ENCODE data around the gene SLC13A2.
"Not testable (repeated sequence)": the region's sequence is repeated elsewhere in the genome, so short reads cannot be mapped to it uniquely, and the experiment has no call there.

The SLC13A2 gene, protein sequence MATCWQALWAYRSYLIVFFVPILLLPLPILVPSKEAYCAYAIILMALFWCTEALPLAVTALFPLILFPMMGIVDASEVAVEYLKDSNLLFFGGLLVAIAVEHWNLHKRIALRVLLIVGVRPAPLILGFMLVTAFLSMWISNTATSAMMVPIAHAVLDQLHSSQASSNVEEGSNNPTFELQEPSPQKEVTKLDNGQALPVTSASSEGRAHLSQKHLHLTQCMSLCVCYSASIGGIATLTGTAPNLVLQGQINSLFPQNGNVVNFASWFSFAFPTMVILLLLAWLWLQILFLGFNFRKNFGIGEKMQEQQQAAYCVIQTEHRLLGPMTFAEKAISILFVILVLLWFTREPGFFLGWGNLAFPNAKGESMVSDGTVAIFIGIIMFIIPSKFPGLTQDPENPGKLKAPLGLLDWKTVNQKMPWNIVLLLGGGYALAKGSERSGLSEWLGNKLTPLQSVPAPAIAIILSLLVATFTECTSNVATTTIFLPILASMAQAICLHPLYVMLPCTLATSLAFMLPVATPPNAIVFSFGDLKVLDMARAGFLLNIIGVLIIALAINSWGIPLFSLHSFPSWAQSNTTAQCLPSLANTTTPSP

DNA sequence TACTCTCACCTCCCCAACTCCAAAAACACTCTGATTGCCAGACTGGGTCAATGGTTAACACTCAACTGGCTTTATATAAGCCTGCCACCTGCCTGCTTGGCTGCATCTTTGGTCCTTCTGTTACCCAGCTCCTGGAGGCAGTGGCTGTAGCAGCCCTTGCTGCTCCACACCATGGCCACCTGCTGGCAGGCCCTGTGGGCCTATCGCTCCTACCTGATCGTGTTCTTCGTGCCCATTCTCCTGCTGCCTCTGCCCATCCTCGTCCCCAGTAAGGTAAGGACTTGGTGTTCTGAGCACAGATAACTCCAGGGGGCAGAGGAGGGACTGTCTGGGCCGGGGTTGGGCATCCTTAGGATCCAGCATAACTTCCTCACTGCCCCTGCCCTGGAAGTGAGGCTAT lies at the start of gene SLC13A2:
SLC13A2 (plus strand) TSS at position 103 of the 400 bp plus-strand sequence; CDS start at position 172, 69 bp downstream.
- DNase-seq (ENCODE audit: low read depth in 2 of 2), result no peak

DNA sequence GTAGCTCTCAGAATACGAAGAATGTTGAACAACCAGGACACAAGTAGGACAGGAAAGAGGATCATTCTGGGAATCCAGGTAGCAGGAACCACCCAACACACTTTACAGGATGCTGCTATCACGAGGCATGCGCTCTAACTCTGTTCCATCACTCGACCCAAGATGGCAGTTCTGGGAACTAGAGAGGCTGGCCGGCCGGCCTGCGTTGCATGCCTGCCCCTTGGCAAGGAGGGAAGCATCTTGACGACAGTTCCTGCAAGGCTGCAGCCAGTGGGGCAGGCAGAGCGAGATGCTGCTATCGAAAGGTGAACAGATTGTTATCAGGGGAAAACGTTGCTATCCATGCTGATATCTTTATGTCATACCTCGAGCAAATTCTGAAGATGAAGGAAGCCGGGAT lies 48.2 kb upstream of the SLC13A2 start:
- no peak for DNase-seq (ENCODE audit: low read depth in 2 of 2)

- DNase-seq (ENCODE audit: low read depth in 2 of 2), result no peak
Observed at GRCh38 chr17:28426081-28426519, 47.3 kb upstream of the SLC13A2 start.

DNA sequence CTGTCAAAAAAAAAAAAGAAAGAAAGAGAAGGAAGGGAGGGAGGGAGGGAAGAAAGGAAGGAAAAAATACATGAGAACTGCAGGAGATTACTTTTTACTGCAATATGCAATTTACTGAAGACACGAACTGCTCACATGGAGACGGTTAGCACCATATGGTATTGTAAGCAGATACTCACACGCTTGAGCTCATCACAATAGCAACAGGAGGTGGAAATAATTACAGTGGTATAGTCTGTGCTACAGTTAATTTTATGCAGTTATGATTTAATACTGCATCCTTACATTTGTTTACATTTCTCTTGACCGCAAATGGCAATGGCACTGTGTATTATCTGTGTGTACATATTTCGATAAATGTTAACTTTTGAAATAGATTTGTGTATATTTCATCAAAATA lies 46.1 kb upstream of the SLC13A2 start:
- no peak for DNase-seq (ENCODE audit: low read depth in 2 of 2)

DNA sequence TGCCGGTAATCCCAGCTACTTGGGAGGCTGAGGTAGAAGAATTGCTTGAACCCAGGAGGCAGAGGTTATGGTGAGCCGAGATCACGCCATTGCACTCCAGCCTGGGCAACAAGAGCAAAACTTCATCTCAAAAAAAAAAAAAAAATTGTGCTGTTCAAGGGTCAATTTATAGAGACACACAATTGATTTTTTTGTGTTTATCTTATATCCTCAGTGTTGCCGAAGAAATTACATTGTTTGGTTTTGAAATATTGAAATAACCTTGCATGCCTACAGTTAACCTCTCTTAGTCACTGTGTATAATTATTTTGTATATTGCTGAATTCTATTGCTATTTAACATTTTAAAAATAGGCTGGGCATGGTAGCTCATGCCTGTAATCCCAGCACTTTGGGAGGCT lies 45.5 kb upstream of the SLC13A2 start:
- not testable (repeated sequence) for DNase-seq (ENCODE audit: low read depth in 2 of 2)

DNA sequence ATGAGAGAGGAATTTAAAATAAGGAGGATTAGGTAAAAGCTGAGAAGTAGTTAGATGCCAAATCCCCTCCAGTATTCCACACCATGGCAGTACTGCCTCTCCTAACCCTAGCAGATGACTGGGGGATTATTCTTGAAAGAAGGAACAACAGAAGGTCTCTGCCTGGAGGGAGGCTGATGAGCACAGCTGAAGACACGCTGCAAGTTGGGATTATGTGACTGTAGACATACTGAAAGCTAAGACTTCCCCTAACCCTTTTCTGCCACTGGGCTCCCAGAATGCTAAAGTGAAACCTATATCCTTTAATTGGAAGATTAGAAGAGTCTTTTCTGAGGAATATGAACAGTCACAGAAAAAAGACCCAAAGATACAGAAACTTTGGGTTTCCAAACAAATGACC lies 39.7 kb upstream of the SLC13A2 start:
- no peak for DNase-seq (ENCODE audit: low read depth in 2 of 2)

DNA sequence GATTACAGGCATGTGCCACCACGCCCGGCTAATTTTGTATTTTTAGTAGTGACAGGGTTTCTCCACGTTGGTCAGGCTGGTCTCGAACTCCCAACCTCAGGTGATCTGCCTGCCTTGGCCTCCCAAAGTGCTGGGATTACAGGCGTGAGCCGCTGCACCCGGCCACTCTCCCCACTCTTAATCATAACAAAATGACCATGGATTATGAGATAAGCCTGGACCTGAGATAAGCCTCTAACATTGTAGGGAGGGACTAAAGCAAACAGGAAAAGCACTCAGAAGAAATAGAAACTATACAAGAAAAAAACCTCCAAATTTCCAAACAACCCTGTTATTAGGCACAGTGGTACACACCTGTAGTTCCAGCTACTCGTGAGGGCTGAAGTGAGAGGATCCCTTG lies 39.1 kb upstream of the SLC13A2 start:
- DNase-seq (ENCODE audit: low read depth in 2 of 2), result not testable (repeated sequence)

- no peak for DNase-seq (ENCODE audit: low read depth in 2 of 2)
Observed at GRCh38 chr17:28443901-28444638, 29.4 kb upstream of the SLC13A2 start.

- DNase-seq (ENCODE audit: low read depth in 2 of 2), result no peak
Observed at GRCh38 chr17:28446716-28447395, 26.6 kb upstream of the SLC13A2 start.

DNA sequence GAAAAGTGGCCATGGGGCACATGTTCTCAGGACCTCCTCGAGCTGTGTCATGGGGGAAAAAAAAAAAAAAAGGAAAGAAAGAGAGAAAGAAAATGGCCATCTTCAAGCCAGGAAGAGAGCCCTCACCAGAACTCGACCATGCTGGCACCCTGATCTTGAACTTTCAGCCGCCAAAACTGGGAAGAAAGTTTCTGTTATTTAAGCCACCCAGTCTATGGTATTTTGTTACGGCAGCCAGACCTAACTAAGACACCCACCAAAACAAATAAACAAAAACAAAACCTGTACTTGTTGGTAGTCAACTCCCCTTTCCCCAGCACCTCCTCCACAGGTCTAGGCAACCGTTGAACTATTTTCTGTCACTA lies 26.1 kb upstream of the SLC13A2 start:
- no peak for DNase-seq (ENCODE audit: low read depth in 2 of 2)

GRCh38 chr17:28449859-28450258 lies 23.6 kb upstream of the SLC13A2 start:
- DNase-seq (ENCODE audit: low read depth in 2 of 2), result no peak

GRCh38 chr17:28457890-28458289 lies 15.6 kb upstream of the SLC13A2 start:
- no peak for DNase-seq (ENCODE audit: low read depth in 2 of 2)

DNA sequence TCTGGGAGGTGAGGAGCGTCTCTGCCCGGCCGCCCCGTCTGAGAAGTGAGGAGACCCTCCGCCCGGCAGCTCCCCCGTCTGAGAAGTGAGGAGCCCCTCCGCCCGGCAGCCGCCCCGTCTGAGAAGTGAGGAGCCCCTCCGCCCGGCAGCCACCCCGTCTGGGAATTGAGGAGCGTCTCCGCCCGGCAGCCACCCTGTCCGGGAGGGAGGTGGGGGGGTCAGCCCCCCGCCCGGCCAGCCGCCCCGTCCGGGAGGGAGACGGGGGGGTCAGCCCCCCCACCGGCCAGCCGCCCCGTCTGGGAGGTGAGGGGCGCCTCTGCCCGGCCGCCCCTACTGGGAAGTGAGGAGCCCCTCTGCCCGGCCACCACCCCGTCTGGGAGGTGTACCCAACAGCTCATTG lies 14.6 kb upstream of the SLC13A2 start:
- not testable (repeated sequence) for DNase-seq (ENCODE audit: low read depth in 2 of 2)

DNA sequence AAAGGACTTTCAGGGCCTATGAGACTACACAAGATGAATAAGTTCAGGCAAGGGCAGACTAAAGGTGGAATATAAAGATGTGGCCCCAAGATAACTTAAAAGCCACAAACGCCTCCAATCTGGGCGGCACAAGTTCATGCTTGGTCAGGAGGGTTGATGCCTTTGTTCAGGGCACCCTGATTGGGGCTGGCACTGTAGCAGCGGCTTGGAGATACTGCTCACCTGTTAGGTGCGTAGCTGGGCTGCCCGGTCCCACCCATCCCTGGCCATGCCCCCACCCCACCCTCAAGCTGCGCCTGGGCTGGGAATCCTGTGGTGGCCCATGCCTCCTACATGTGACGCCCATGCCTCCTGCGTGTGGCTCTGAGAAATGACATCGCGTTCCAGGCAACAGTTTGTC lies 12.5 kb upstream of the SLC13A2 start:
- DNase-seq (ENCODE audit: low read depth in 2 of 2), result no peak

DNA sequence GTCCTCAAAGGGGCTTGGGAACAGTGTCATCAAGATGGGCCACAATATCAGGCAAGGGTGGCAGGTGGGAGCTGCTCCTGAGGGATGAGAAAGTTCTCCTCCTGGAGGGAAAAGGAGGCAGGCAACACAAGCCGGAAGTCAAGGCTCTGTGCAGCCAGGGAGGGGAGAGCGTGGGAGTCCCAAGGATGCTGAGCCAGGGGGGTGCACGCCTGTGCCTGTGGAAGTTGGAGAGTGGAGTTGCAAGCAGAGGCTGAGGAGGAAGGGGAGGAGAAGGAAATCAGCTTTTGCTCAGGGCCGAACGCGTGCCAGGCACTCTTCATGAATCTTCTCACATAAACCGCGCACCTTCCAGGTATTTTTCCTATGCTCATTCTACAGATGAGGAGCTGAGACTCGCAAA lies 7.4 kb upstream of the SLC13A2 start:
- DNase-seq (ENCODE audit: low read depth in 2 of 2), result no peak

DNA sequence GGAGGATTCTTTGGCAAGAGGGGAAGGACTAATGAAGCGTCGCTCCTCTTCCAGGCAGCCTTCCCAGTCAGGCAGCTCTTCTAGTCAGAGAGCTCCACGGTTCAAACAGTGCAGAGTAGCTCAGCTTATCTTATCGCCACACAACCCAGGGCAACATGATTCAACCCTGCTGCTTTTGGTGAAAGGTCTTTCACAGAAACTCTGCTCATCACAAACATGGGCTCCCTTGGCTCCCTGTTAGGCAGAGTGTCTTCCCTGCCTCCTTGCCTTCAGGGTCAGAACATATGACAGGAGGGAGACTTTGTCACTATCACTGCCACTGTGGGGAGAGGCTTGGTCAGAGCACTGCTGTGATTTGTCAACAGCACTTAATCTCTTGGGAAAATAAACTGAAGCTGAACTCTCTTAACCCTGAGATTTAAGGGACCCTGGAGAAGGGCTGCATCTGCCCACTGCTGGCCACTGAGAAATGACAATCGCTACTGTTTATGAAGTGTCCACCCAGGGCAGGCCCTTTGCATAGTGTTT lies 6.9 kb upstream of the SLC13A2 start:
- DNase-seq (ENCODE audit: low read depth in 2 of 2), result no peak

DNA sequence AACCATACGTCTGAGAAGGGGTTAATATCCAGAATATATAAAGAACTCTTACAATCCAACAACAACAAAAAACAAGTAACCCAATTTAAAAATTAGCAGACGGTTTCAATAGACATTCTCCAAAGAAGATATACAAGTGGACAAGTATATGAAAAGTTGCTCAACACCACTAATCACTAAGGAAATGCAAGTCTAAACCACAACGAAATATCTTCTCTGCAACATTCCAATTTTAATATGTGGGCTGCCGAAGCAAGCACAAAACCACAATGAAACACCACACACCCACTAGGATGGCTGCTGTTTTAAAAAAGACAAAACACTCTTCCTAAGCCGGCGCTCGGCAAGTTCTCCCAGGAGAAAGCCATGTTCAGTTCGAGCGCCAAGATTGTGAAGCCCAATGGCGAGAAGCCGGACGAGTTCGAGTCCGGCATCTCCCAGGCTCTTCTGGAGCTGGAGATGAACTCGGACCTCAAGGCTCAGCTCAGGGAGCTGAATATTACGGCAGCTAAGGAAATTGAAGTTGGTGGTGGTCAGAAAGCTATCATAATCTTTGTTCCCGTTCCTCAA lies 5.9 kb upstream of the SLC13A2 start:
- DNase-seq (ENCODE audit: low read depth in 2 of 2), result no peak

- not testable (repeated sequence) for DNase-seq (ENCODE audit: low read depth in 2 of 2)
Observed at GRCh38 chr17:28468033-28468735, 5.3 kb upstream of the SLC13A2 start.

DNA sequence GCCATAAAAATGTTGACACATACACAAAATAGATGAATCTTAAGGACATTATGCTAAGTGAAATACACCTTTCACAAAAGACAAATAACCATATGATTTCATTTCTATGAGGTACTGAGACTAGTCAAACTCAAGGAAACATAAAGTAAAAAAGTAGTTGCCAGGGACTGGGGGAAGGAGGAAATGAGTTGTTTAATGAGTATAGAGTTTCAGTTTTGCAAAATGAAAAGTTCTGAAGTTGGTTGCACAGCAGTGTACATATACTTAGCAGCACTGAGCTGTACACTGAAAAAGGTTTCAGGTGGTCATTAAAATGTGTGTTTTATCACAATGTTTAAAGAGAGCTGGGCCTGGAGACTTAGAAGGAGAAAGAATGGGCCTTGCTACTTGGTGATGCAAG lies 4.7 kb upstream of the SLC13A2 start:
- no peak for DNase-seq (ENCODE audit: low read depth in 2 of 2)

DNA sequence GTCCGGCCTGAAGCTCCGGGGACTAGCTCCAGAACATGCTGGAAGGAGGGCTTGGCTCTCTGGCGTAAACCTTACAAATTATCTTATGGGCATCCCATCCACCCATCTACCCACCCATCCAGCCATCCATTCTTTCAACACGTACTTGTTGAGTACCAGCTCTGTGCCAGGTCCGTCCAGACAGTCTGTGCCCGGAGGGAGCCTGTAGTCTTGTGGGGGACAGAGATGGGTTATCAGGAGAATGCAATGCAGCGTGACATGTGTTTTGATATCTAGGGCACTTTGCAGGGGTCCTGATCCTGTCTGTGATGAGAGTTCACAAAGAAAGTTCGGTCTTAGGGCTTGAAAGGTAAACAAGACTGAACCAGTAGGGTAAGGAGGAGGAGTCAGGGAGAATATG lies 4.1 kb upstream of the SLC13A2 start:
- no peak for DNase-seq (ENCODE audit: low read depth in 2 of 2)

Data from stimulated activated CD4-positive, alpha-beta T cell treated with anti-CD3 and anti-CD28 coated beads, Interleukin-12 subunit alpha, Interleukin-12 subunit beta, amount 100 ng/mL, for 24 hours (primary cell).